Measurements from ENCODE around the gene CBFA2T3. TPM values are rescaled to one million over a fixed set of nuclear protein-coding genes. Genes with fewer than 3 reads are reported as not detected.

Gene CBFA2T3
- total RNA-seq, 1 donor from 2014 or later, result not detected

GRCh38 chr16:88859381-88860091, 117.5 kb downstream of the CBFA2T3 start:
- Mint-ChIP-seq H3K36me3 (ENCODE audit: low read depth) (peaks cover 5% of the 10 kb centered on the region), H3K9me3 (ENCODE audit: low read depth) (no peaks in the 10 kb centered on the region), H3K27me3 (ENCODE audit: low read depth) (no peaks in the 10 kb centered on the region), H3K4me1 (ENCODE audit: low read depth) (peaks cover 22% of the 10 kb centered on the region), H3K27ac (ENCODE audit: unreplicated experiment) (no peak overlapping the region), H3K4me3 (ENCODE audit: unreplicated experiment) (no peak overlapping the region)
- DNase-seq (ENCODE audit: low spot score), result no peak
- no peak for TF ChIP-seq CTCF (IDR thresholded peaks at IDR 0.05)

- TF ChIP-seq CTCF (IDR thresholded peaks at IDR 0.05), result peak; percentile 82
- Mint-ChIP-seq H3K27me3 (ENCODE audit: low read depth) (no peaks in the 10 kb centered on the region), H3K36me3 (ENCODE audit: low read depth) (peaks cover 5% of the 10 kb centered on the region), H3K4me1 (ENCODE audit: low read depth) (peaks cover 22% of the 10 kb centered on the region), H3K9me3 (ENCODE audit: low read depth) (no peaks in the 10 kb centered on the region), H3K4me3 (ENCODE audit: unreplicated experiment) (peak overlapping the region; percentile 99), H3K27ac (ENCODE audit: unreplicated experiment) (peak overlapping the region; percentile 91)
- DNase-seq (ENCODE audit: low spot score), result no peak
Observed at GRCh38 chr16:88857728-88858339, 119.2 kb downstream of the CBFA2T3 start.

- Mint-ChIP-seq H3K36me3 (ENCODE audit: low read depth) (peaks cover 5% of the 10 kb centered on the region), H3K27ac (ENCODE audit: unreplicated experiment) (peak within 1 kb of the TSS; percentile 91), H3K27me3 (ENCODE audit: low read depth) (no peaks in the 10 kb centered on the region), H3K9me3 (ENCODE audit: low read depth) (no peaks in the 10 kb centered on the region), H3K4me1 (ENCODE audit: low read depth) (peaks cover 22% of the 10 kb centered on the region), H3K4me3 (ENCODE audit: unreplicated experiment) (peak within 1 kb of the TSS; percentile 99)
- TF ChIP-seq CTCF (IDR thresholded peaks at IDR 0.05), result no peak
- DNase-seq (ENCODE audit: low spot score), result peak; percentile 99
Observed at GRCh38 chr16:88856828-88857727, 119.9 kb downstream of the CBFA2T3 start, which contains the start of the genes GALNS and TRAPPC2L. GALNS (minus strand) TSS chr16:88856947; CDS start chr16:88856877, 70 bp downstream. TRAPPC2L (plus strand) TSS chr16:88857127; CDS start chr16:88857151, 24 bp downstream.

GRCh38 chr16:88856122-88856827, 120.7 kb downstream of the CBFA2T3 start:
- DNase-seq (ENCODE audit: low spot score), result no peak
- Mint-ChIP-seq H3K27ac (ENCODE audit: unreplicated experiment) (no peak overlapping the region), H3K4me3 (ENCODE audit: unreplicated experiment) (peak overlapping the region; percentile 99), H3K9me3 (ENCODE audit: low read depth) (no peaks in the 10 kb centered on the region), H3K36me3 (ENCODE audit: low read depth) (peaks cover 5% of the 10 kb centered on the region), H3K27me3 (ENCODE audit: low read depth) (no peaks in the 10 kb centered on the region), H3K4me1 (ENCODE audit: low read depth) (peaks cover 22% of the 10 kb centered on the region)
- TF ChIP-seq CTCF (IDR thresholded peaks at IDR 0.05), result no peak

Data from chondrocyte (in vitro differentiated cells).